HG03280 (cell line): ENCODE results near the gene KDM2A.

Experiments
- ATAC-seq: cut with Tn5 transposase; IDR thresholded peaks from one replicate; pipeline ENCODE4 v1.9.1; 2021; ENCODE audit warnings: mild to moderate bottlenecking, moderate library complexity; ENCODE audit not compliant: unreplicated experiment

Gene KDM2A

DNA sequence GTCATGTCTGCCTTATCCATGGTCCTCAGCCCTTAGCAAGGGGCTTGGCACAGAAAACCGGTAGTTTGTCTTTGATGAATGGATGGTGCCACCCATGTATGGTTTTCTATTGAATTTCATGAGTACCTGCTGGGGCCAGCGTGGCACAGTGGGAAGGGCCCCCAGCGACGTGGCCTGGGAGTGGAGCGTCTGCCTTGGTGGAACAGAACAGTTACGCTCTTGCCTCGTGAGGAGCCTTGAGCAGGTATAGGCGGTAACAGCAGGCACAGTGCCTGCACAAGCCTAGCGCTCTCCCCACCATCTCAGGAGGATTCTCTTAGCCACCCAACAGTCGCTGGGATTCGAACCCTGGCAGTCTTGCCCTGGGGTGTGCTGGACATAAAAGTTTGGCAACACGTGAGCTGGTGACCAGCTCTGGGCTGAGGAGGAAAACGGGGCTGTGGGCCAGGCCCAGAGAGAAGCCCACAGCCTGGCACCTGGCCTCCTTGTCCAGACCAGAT lies 181.2 kb downstream of the KDM2A start:
- ATAC-seq, result no peak

- ATAC-seq, result no peak
Observed at GRCh38 chr11:67300756-67301312, 181.8 kb downstream of the KDM2A start.

DNA sequence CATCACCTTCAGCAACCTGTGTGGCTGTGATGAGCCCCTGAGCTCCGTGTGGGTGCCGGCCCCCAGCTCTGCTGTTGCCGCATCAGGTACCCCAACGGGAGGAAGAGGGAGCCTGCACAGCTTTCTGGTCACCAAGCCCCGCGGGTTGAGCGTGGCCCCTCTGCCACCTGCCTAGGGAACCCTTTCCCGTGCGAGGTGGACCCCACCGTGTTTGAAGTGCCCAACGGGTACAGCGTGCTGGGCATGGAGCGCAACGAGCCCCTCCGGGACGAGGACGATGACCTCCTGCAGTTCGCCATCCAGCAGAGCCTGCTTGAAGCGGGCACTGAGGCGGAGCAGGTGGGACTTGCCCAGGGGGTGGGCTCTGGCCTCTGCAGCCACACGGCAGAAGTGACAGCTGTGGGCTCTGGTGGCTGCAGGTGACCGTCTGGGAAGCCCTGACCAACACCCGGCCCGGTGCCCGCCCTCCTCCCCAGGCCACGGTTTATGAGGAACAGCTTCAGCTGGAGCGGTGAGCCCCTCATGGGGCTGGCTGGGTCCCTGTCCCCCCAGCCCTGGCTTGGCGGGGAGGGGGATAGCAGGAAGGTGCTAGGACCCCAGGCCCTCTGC lies 182.4 kb downstream of the KDM2A start:
- ATAC-seq, result no peak

- ATAC-seq, result no peak
Observed at GRCh38 chr11:67301951-67302516, 183.0 kb downstream of the KDM2A start.

DNA sequence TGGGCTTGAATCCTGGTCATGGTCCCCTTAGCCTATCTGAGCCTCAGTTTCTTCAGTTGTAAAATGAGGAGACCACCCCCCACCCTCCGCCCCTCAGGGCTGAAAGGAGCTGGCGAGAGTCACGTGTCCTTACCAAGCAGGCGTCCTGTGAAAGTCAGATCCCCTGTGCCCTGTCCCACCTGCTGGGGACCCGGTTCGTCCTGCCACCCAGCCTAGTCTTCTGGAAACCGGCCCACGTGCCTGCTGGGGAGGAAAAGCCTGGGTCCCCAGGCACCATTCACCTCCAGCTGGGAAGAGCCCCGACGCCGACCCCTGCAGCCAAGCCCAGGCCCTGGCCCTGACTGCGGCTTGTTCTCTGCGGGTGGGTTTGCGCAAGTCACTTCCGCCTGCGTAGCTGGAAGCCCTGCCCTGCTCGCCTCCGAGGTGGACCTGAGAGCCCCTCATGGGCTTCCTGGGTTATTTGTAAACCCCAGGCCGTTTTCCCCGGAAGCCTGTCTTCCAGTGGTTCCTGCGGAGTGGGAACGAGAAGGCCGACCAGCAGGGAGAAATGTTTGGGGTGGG lies 183.6 kb downstream of the KDM2A start:
- ATAC-seq, result no peak

GRCh38 chr11:67303132-67303834 lies 184.2 kb downstream of the KDM2A start, which contains the start of gene SSH3:
TSS of gene SSH3 (plus strand) at chr11:67303530. CDS start at chr11:67303626, 96 bp downstream.
- ATAC-seq, result no peak

DNA sequence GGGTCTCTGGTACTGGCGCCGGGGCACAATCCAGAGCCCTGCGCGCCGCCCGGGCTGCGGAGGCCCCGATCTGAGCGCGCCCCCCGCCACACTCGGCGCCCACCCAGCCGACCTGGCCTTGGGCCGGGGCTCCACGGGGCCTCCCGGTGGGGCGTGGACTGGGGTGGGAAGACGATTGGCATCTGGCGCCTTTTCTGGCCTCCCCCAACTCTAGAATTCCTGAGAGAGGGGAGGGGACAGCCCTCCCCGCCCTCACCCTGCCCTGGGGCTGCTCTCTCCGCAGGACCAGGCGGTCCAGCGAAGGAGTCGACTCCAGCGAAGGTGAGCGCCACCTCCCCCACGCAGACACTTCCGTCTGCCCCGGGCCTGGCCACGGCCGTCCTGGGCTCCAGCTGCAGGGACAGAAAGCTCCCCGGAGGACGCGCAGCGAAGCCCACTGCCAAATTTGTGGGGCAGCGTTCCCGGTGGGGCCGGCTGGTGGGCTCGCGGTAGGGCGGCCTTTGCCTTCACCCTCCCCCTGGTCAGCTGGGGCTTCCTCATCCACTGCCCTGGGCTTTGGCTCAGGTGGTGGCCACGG lies 184.9 kb downstream of the KDM2A start:
- ATAC-seq, result no peak

GRCh38 chr11:67304511-67305113 lies 185.5 kb downstream of the KDM2A start:
- ATAC-seq, result no peak

- ATAC-seq, result no peak
Observed at GRCh38 chr11:67306769-67307544, 187.9 kb downstream of the KDM2A start.

GRCh38 chr11:67307545-67308001 lies 188.5 kb downstream of the KDM2A start:
- ATAC-seq, result no peak
